BLaER1 treated with 17β-estradiol and CSF1 and Interleukin-3, amounts not matched to agents 10 nM and 100 nM (cell line): ENCODE data around the gene INO80D.
"Not testable (repeated sequence)": the region's sequence is repeated elsewhere in the genome, so short reads cannot be mapped to it uniquely, and the experiment has no call there.

Source experiments
- H3K27ac ChIP-seq, 11 experiments: shearing (Covaris generic); formaldehyde crosslinking; 2 replicates each; pipeline ENCODE4 v1.8.1; 2022
- H3K27me3 ChIP-seq, 11 experiments: shearing (Covaris generic); formaldehyde crosslinking; 2 replicates each; pipeline ENCODE4 v1.8.1; 2022
- H3K36me3 ChIP-seq, 11 experiments: shearing (Covaris generic); formaldehyde crosslinking; 2 replicates each; pipeline ENCODE4 v1.8.1; 2022
- H3K4me1 ChIP-seq, 10 experiments: shearing (Covaris generic); formaldehyde crosslinking; 2 replicates each; pipeline ENCODE4 v1.8.1; 2022
- H3K4me2 ChIP-seq, 11 experiments: shearing (Covaris generic); formaldehyde crosslinking; 2 replicates each; pipeline ENCODE4 v1.8.1; 2022
- H3K4me3 ChIP-seq, 10 experiments: shearing (Covaris generic); formaldehyde crosslinking; 2 replicates each; pipeline ENCODE4 v1.8.1; 2022
- H3K9ac ChIP-seq, 11 experiments: shearing (Covaris generic); formaldehyde crosslinking; 2 replicates each; pipeline ENCODE4 v1.8.1; 2022
- H3K9me3 ChIP-seq, 11 experiments: shearing (Covaris generic); formaldehyde crosslinking; replicated peaks in 1 of 11; 2 replicates each; pipeline ENCODE4 v1.8.1; 2022
- H4K20me1 ChIP-seq, 11 experiments: shearing (Covaris generic); formaldehyde crosslinking; 2 replicates each; pipeline ENCODE4 v1.8.1; 2022
- Cebpa-rat ChIP-seq, 11 experiments: shearing (Covaris generic); IDR thresholded peaks; 2 replicates each; pipeline ENCODE4 v1.8.1; 2022

INO80D gene

DNA sequence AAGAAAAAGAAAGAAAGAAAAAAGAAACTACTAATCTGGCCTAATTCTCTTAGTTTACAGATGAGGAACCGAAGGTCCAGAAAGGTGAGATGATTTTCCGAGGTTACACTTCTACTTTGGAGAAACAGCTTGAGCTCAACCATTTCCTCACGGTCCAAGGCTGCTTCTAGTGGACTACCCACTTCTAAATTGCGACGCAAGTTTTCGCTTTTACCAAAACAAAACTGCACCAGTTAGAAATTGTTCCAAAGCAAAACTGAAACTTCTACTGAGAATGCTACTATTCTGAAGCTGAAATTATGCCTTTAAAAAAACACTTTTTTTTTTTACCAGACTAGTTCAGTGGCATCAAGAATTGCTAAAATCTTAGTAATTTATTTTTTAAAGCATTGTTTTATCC lies 101.6 kb downstream of the INO80D start:
- no peak overlapping the region for H3K4me3 ChIP-seq
- H3K27ac ChIP-seq: no peak overlapping the region
- peaks cover 0 to 12% (median 0%) of the 10 kb centered on the region in 10 experiments; a peak in 5 of 20 replicates for H3K4me1 ChIP-seq
- no peak overlapping the region for H3K9ac ChIP-seq
- no peaks in the 10 kb centered on the region; a peak in 1 of 22 replicates for H3K9me3 ChIP-seq
- TF ChIP-seq Cebpa-rat (IDR thresholded peaks at IDR 0.05): no peak
- H3K27me3 ChIP-seq: no peaks in the 10 kb centered on the region
- H3K4me2 ChIP-seq: no peak overlapping the region
- H4K20me1 ChIP-seq: no peaks in the 10 kb centered on the region
- H3K36me3 ChIP-seq: no peaks in the 10 kb centered on the region

DNA sequence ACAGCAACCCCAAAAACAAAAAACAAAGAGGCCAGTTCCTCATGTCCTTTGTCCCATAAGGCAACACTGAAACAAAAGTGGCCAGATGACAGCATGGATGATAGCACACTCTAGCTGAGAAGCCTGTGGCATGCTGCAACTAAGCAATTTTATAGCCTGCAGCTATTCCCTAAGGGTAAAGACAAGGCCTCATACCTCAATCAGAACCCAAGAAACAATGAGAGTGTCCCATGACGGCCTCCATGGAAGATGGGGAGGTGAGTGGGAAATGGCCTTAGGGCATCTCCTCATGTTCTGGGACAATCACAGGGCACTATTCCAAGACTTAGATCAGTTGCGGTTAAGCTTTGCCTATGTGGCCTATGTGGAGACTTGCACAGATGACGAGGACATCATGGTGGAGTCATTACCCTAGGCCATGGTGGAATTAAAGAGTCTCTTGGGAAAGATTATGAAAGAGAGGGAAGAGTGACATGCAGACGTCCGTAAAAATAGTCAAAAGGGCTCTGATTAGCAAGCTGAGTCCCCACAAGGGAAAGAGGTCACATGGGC lies 103.1 kb downstream of the INO80D start:
- no peak overlapping the region for H3K9ac ChIP-seq
- H3K36me3 ChIP-seq: no peaks in the 10 kb centered on the region
- H3K27ac ChIP-seq: no peak overlapping the region
- no peak overlapping the region for H3K4me2 ChIP-seq
- H3K4me3 ChIP-seq: no peak overlapping the region
- H3K9me3 ChIP-seq: peaks cover 7 to 12% (median 11%) of the 10 kb centered on the region in 11 experiments; a peak in 16 of 22 replicates
- no peaks in the 10 kb centered on the region for H4K20me1 ChIP-seq
- H3K4me1 ChIP-seq: peaks cover 0 to 7% (median 0%) of the 10 kb centered on the region in 10 experiments; a peak in 1 of 20 replicates
- no peak for TF ChIP-seq Cebpa-rat (IDR thresholded peaks at IDR 0.05)
- no peaks in the 10 kb centered on the region for H3K27me3 ChIP-seq

DNA sequence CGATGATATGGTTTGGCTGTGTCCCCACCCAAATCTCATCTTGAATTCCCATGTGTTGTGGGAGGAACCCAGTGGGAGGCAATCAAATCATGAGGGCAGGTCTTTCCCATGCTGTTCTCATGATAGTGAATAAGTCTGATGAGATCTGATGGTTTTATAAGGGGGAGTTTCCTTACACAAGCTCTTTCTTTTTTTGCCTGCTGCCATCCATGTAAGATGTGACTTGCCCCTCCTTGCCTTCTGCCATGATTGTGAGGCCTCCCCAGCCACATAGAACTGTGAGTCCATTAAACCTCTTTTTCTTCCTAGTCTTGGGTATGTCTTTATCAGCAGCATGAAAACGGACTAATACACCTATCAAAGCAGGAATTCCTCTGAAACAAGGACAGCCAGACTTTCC lies 107.2 kb downstream of the INO80D start:
- not testable (repeated sequence) for H3K36me3 ChIP-seq, H3K27ac ChIP-seq, H3K9ac ChIP-seq, H4K20me1 ChIP-seq, H3K4me3 ChIP-seq, H3K4me2 ChIP-seq, H3K27me3 ChIP-seq
- Histone ChIP-seq H3K9me3 (peaks cover 7 to 22% (median 20%) of the 10 kb centered on the region in 11 experiments; a peak in 17 of 22 replicates), H3K4me1 (peaks cover 0 to 15% (median 0%) of the 10 kb centered on the region in 10 experiments; a peak in 3 of 20 replicates)

DNA sequence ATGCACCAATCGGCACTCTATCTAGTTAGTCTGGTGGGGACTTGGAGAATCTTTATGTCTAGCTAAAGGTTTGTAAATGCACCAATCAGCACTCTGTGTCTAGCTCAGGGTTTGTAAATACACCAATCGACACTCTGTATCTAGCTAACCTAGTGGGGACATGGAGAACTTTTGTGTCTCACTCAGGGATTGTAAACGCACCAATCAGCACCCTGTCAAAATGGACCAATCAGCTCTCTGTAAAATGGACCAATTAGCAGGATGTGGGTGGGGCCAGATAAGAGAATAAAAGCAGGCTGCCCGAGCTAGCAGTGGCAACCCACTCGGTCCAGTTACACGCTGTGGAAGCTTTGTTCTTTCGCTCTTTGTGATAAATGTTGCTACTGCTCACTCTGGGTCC lies 108.3 kb downstream of the INO80D start:
- not testable (repeated sequence) for H3K4me3 ChIP-seq, H3K9ac ChIP-seq, H3K27me3 ChIP-seq, H3K4me2 ChIP-seq, H3K27ac ChIP-seq, H4K20me1 ChIP-seq, H3K36me3 ChIP-seq
- H3K9me3 ChIP-seq: peaks cover 7 to 22% (median 20%) of the 10 kb centered on the region in 11 experiments; a peak in 17 of 22 replicates
- H3K4me1 ChIP-seq: peaks cover 0 to 15% (median 0%) of the 10 kb centered on the region in 10 experiments; a peak in 3 of 20 replicates

DNA sequence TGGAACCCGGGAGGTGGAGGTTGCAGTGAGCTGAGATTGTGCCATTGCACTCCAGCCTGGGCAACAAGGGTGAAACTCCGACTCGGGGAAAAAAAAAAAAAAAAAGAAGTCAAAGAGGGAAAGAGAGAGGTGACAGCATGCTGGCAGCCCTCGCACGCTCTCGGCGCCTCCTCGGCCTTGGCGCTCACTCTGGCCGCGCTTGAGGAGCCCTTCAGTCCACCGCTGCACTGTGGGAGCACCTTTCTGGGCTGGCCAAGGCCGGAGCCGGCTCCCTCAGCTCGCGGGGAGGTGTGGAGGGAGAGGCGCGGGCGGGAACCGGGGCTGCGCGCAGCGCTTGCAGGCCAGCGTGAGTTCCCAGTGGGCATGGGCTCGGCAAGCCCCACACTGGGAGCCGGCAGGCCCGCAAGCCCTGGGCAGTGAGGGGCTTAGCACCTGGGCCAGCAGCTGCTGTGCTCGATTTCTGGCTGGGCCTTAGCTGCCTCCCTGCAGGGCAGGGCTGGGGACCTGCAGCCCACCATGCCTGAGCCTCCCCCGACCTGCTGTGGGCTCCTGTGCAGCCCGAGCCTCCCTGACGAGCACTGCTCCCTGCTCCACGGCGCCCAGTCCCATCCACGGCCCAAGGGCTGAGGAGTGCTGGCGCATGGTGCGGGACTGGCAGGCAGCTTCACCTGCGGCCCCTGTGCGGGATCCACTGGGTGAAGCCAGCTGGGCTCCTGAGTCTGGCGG lies 108.9 kb downstream of the INO80D start:
- H3K4me3 ChIP-seq, H3K27me3 ChIP-seq, H3K9ac ChIP-seq, H4K20me1 ChIP-seq, H3K27ac ChIP-seq, H3K36me3 ChIP-seq, H3K4me2 ChIP-seq: not testable (repeated sequence)
- Histone ChIP-seq H3K9me3 (peaks cover 7 to 22% (median 20%) of the 10 kb centered on the region in 11 experiments; a peak in 17 of 22 replicates), H3K4me1 (peaks cover 0 to 15% (median 0%) of the 10 kb centered on the region in 10 experiments; a peak in 3 of 20 replicates)

DNA sequence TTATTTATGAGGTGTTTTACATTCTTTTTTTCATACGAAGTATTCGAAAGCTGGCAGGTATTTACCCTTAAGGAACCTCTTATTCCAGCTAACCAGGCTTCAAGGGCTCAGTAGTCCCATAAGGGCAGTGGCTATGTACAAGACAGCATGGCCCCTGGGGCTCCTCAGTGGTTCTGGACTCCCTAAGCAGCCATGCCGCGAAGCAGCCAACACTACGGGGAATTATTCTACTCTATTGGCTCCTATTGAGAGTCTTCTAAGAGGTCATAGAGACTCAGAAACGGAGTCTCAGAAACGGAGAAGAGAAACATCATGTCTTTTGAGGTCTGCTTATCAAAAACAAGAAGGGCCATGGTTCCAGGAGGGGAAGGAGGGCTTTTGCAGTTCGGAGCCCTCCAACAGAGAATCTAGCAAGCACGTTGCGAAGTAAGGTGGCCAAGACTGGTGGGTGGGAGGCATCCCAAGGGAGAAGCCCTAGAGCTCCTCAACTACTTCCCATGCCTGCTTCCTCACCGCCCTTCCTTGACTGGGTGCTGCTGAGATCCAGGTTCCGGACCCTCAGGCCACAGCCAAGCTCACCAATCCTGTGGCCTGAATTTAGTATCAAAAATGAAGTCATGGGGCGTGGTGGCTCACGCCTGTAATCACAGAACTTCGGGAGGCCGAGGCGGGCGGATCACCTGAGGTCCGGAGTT lies 109.7 kb downstream of the INO80D start:
- no peaks in the 10 kb centered on the region for H4K20me1 ChIP-seq
- no peaks in the 10 kb centered on the region for H3K27me3 ChIP-seq
- TF ChIP-seq Cebpa-rat (IDR thresholded peaks at IDR 0.05): no peak
- no peaks in the 10 kb centered on the region for H3K36me3 ChIP-seq
- no peak overlapping the region for H3K27ac ChIP-seq
- H3K4me1 ChIP-seq: peaks cover 0 to 9% (median 0%) of the 10 kb centered on the region in 10 experiments; a peak in 3 of 20 replicates
- no peak overlapping the region for H3K4me2 ChIP-seq
- no peak overlapping the region for H3K4me3 ChIP-seq
- peaks cover 7 to 22% (median 20%) of the 10 kb centered on the region in 11 experiments; a peak in 17 of 22 replicates for H3K9me3 ChIP-seq
- no peak overlapping the region for H3K9ac ChIP-seq

DNA sequence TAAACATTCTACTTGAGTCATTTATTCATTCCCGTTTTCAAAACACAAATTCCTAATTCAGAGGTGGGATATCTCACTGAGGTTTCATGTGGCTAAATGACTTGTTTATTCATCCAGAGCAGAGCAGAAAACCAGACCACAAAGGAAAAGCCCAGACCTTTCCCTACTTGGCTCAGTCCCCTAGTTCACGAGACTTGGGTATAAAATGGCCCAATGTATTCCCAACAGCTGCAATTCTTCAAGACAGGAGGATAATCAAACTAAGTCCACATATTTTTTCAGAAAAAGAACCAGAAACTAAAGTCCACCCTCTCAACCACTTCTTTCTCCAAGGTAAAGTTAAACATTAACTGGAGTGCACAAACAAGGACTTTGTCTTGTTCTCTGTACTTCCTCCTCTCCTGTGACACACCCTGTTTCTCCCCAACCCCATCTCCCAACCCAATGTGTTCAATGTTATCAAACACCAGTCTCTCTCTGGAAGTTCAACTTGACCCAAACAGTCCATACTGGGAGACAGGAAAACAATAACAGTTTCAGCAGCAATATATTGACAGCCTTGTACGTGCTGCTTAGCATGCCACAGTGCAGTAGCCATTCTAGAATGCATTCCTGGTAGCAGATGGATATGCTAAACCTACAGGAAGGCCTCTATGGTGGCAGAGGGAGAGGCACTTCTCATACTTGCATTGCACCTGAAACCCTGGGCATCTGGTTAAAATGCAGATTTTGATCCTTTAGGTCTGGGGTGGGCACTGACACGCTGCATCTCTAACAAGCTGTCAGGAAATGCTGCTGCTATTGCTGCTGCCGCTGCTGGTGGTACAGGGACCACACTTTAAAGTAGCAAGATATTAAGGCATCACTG lies 110.7 kb downstream of the INO80D start:
- H4K20me1 ChIP-seq: no peaks in the 10 kb centered on the region
- H3K9me3 ChIP-seq: peaks cover 7 to 22% (median 20%) of the 10 kb centered on the region in 11 experiments; a peak in 17 of 22 replicates
- H3K4me3 ChIP-seq: no peak overlapping the region
- H3K9ac ChIP-seq: no peak overlapping the region
- no peak overlapping the region for H3K27ac ChIP-seq
- H3K4me1 ChIP-seq: peaks cover 0 to 9% (median 0%) of the 10 kb centered on the region in 10 experiments; a peak in 3 of 20 replicates
- H3K4me2 ChIP-seq: peak overlapping the region in 2 of 11 experiments; percentile 18 to 46; a peak in 2 of 22 replicates
- H3K27me3 ChIP-seq: no peaks in the 10 kb centered on the region
- no peak for TF ChIP-seq Cebpa-rat (IDR thresholded peaks at IDR 0.05)
- H3K36me3 ChIP-seq: no peaks in the 10 kb centered on the region

DNA sequence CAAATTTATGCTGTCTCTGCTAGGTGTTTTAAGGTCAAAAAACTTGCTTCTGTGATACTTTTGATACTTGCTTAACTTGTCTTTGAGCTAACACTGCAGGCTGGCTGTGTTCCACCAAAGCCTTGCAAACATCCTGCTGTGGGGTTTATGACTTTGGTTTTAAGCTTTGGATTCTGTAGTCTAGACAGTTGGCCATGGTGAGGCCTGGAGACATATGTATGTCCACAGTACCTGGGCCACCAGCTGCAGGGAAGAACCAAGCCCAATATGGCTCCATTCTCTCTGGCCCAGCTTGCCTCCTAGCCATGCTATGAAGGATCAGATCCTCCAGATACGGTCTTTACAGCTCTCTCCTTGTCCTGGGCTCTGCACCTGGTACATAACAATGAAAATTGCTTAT lies 113.9 kb downstream of the INO80D start:
- Histone ChIP-seq H4K20me1 (no peaks in the 10 kb centered on the region), H3K4me2 (no peak overlapping the region), H3K4me3 (no peak overlapping the region), H3K9ac (no peak overlapping the region), H3K36me3 (no peaks in the 10 kb centered on the region), H3K4me1 (peaks cover 0 to 17% (median 0%) of the 10 kb centered on the region in 10 experiments; a peak in 7 of 20 replicates), H3K27me3 (no peaks in the 10 kb centered on the region), H3K9me3 (peaks cover 0 to 3% (median 2%) of the 10 kb centered on the region in 11 experiments; a peak in 15 of 22 replicates), H3K27ac (no peak overlapping the region)
- no peak for TF ChIP-seq Cebpa-rat (IDR thresholded peaks at IDR 0.05)
